Measurements from ENCODE around the gene SLC7A11. TPM values are rescaled to one million over a fixed set of nuclear protein-coding genes. Genes with fewer than 3 reads are reported as not detected.
A peak's percentile ranks its signal among the peaks of the same experiment; 100 is the strongest.

SLC7A11 gene
- total and polyA plus RNA-seq, 10 of the 15 experiments (the other 5 are each of a cell fraction or from before 2014, with no cell fraction given): 1.6 to 9.8 (median 3.5) TPM

- Histone ChIP-seq H3K27ac (ENCODE audit: control insufficient read depth, insufficient read depth) (no peak overlapping the region), H3K36me3 (ENCODE audit: control insufficient read depth in 2 of 2, insufficient read depth in 2 of 2, low read length in 1 of 2) (no peaks in the 10 kb centered on the region), H3K4me3 (no peak overlapping the region), H3K9me3 (replicated peaks; ENCODE audit: control insufficient read depth, insufficient read depth, low read length) (no peaks in the 10 kb centered on the region), H3K27me3 (replicated peaks in 1 of 2; ENCODE audit: control insufficient read depth in 2 of 2, insufficient read depth in 2 of 2, low read length in 1 of 2) (no peaks in the 10 kb centered on the region), H3K4me1 (ENCODE audit: control insufficient read depth, insufficient read depth, low read length) (no peaks in the 10 kb centered on the region), H3K4me2 (ENCODE audit: control insufficient read depth, insufficient read depth) (no peak overlapping the region), H2AFZ (ENCODE audit: control insufficient read depth, low read depth, low read length) (no peak overlapping the region), H4K20me1 (ENCODE audit: control insufficient read depth, insufficient read depth) (no peaks in the 10 kb centered on the region), H3K9ac (ENCODE audit: control insufficient read depth, insufficient read depth, low read length) (no peak overlapping the region), H3K79me2 (ENCODE audit: control insufficient read depth, insufficient read depth, low read length) (no peaks in the 10 kb centered on the region)
- in situ Hi-C loops (cut with MboI): no loop called here
- ChIA-PET CTCF (interaction anchor here (1.2 to 1.9 kb wide), 2 partner anchors 24 to 68 kb away, joined by 5 to 7 read pairs; no protein-coding TSS in a partner anchor), RAD21 (ENCODE audit: unreplicated experiment) (interaction anchor here (1.4 kb wide), 1 partner anchor 23 kb away, joined by 3 read pairs; no protein-coding TSS in a partner anchor), POLR2A (interaction anchor here (1.2 kb wide), 1 partner anchor 9 kb away, joined by 3 read pairs; no protein-coding TSS in a partner anchor), SMC1A (ENCODE audit: uncharacterized antibody, unreplicated experiment) (interaction anchor here (1.0 to 1.3 kb wide), 2 partner anchors 9 to 414 kb away, joined by 3 read pairs; no protein-coding TSS in a partner anchor)
- no TSS peak for BruUV-seq (replicated peaks)
- intact Hi-C loops (cut with micrococcal nuclease; ENCODE audit: unreplicated experiment): no loop called here
- ATAC-seq: peak; percentile 43; the same call in 1 of the 3 replicates
- TF ChIP-seq BCLAF1 (IDR thresholded peaks at IDR 0.05) (no peak), CEBPB (IDR thresholded peaks at IDR 0.05; ENCODE audit: borderline replicate concordance in 1 of 2, low read depth in 2 of 2, low read length in 2 of 2) (no peak), FOXM1 (IDR thresholded peaks at IDR 0.05; ENCODE audit: low read depth, low read length) (no peak), ASH2L (IDR thresholded peaks at IDR 0.05; ENCODE audit: borderline replicate concordance, low read depth) (no peak), ZNF384 (IDR thresholded peaks at IDR 0.05; ENCODE audit: borderline replicate concordance, low read depth, low read length) (no peak), GABPA (IDR thresholded peaks at IDR 0.05; ENCODE audit: low read depth) (no peak), EZH2 (IDR thresholded peaks at IDR 0.05; ENCODE audit: borderline replicate concordance, control insufficient read depth, low read depth, low read length) (no peak), NRF1 (conservative IDR thresholded peaks at IDR 0.05; ENCODE audit: low read depth, low read length) (no peak), EGR1 (IDR thresholded peaks at IDR 0.05; ENCODE audit: borderline replicate concordance in 1 of 2, low read depth in 2 of 2, low read length in 2 of 2) (no peak), MYB (IDR thresholded peaks at IDR 0.05; ENCODE audit: borderline replicate concordance, low read depth, low read length) (no peak), ZNF274 (IDR thresholded peaks at IDR 0.05; ENCODE audit: insufficient read depth, insufficient read length) (no peak), CREM (IDR thresholded peaks at IDR 0.05; ENCODE audit: low read depth) (no peak), ZNF24 (IDR thresholded peaks at IDR 0.05) (no peak)
- TF ChIP-seq, protein P1, sequence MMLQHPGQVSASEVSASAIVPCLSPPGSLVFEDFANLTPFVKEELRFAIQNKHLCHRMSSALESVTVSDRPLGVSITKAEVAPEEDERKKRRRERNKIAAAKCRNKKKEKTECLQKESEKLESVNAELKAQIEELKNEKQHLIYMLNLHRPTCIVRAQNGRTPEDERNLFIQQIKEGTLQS (IDR thresholded peaks at IDR 0.05; ENCODE audit: borderline replicate concordance, extremely low read depth, low read depth, low read length): no peak
- no peak for FAIRE-seq
- no peak for DNase-seq (ENCODE audit: low read depth, low spot score)
- WGBS (ENCODE audit: insufficient coverage, insufficient replicate concordance, low lambda C conversion rate, missing lambda C conversion rate): 75% methylated on average over 2 of the region's 2 CpGs
Observed at GRCh38 chr4:138158746-138159297, 83.3 kb downstream of the SLC7A11 start.
